Neuronal stem cell (in vitro differentiated cells): ENCODE results near the gene LPAR3.

Source experiments
- DNase-seq: peaks from one replicate; pipeline ENCODE4 v3.0.0-alpha.2; 2013; ENCODE audit warnings: low spot score
- H2AFZ ChIP-seq: one replicate; pipeline ENCODE4 v1.6.1; 2013; ENCODE audit warnings: mild to moderate bottlenecking, low read length, inconsistent platforms
- H2AK5ac ChIP-seq: 2 replicates; pipeline ENCODE4 v1.6.1; 2013; ENCODE audit warnings: low read depth, mild to moderate bottlenecking, inconsistent platforms, low read length, moderate library complexity, mixed read lengths
- H2BK120ac ChIP-seq: 2 replicates; pipeline ENCODE4 v1.6.1; 2013; ENCODE audit warnings: low read depth, mild to moderate bottlenecking, inconsistent platforms, low read length, moderate library complexity, mixed read lengths
- H2BK12ac ChIP-seq: one replicate; pipeline ENCODE4 v1.6.1; 2013; ENCODE audit warnings: low read length, inconsistent platforms
- H2BK15ac ChIP-seq: 2 replicates; pipeline ENCODE4 v1.6.1; 2013; ENCODE audit warnings: mild to moderate bottlenecking, low read length, inconsistent platforms, mixed read lengths
- H2BK5ac ChIP-seq: one replicate; pipeline ENCODE4 v1.6.1; 2013; ENCODE audit warnings: inconsistent platforms, mild to moderate bottlenecking, low read length, moderate library complexity
- H3K14ac ChIP-seq: one replicate; pipeline ENCODE4 v1.6.1; 2013; ENCODE audit warnings: low read length, inconsistent platforms
- H3K18ac ChIP-seq: 2 replicates; pipeline ENCODE4 v1.6.1; 2013; ENCODE audit warnings: low read length, inconsistent platforms
- H3K23ac ChIP-seq: 2 replicates; pipeline ENCODE4 v1.6.1; 2013; ENCODE audit warnings: low read depth, mild to moderate bottlenecking, mixed read lengths, low read length, inconsistent platforms; ENCODE audit not compliant: poor library complexity
- H3K27ac ChIP-seq: replicated peaks from 3 replicates; pipeline ENCODE4 v1.5.1; 2013; ENCODE audit warnings: low read length, inconsistent platforms
- H3K27me3 ChIP-seq, 3 experiments: 2 replicates each; pipeline ENCODE4 v1.6.1; 2013; ENCODE audit warnings: low read length in 3 of 3, mild to moderate bottlenecking in 2 of 3, inconsistent platforms in 1 of 3, low read depth in 1 of 3, mixed read lengths in 1 of 3, moderate library complexity in 1 of 3; ENCODE audit not compliant: control insufficient read depth in 3 of 3, insufficient read depth in 3 of 3
- H3K36me3 ChIP-seq, 2 donors: replicated peaks in 1 of 2; 2 replicates each; pipeline ENCODE4 v1.6.1; 2013; ENCODE audit warnings: low read length in 2 of 2; ENCODE audit not compliant: control insufficient read depth in 2 of 2, insufficient read depth in 2 of 2
- H3K4ac ChIP-seq: 2 replicates; pipeline ENCODE4 v1.6.1; 2013; ENCODE audit warnings: inconsistent platforms, mild to moderate bottlenecking, low read length, moderate library complexity
- H3K4me1 ChIP-seq, 2 donors: 1 replicate in 1 of 2; 2 replicates in 1 of 2; pipeline ENCODE4 v1.6.1; 2013; ENCODE audit warnings: low read length in 2 of 2, low read depth in 1 of 2; ENCODE audit not compliant: control insufficient read depth in 2 of 2, insufficient read depth in 1 of 2
- H3K4me2 ChIP-seq: one replicate; pipeline ENCODE4 v1.6.1; 2013; ENCODE audit warnings: mild to moderate bottlenecking, low read length, inconsistent platforms; ENCODE audit not compliant: insufficient read depth, poor library complexity, severe bottlenecking
- H3K4me3 ChIP-seq, 2 donors: 2 replicates each; pipeline ENCODE4 v1.5.1; 2013; ENCODE audit warnings: low read length in 2 of 2, mild to moderate bottlenecking in 2 of 2, inconsistent platforms in 1 of 2, moderate library complexity in 1 of 2
- H3K79me1 ChIP-seq: one replicate; pipeline ENCODE4 v1.6.1; 2013; ENCODE audit warnings: low read depth, mild to moderate bottlenecking, inconsistent platforms, low read length, moderate library complexity
- H3K9ac ChIP-seq: one replicate; pipeline ENCODE4 v1.6.1; 2013; ENCODE audit warnings: mild to moderate bottlenecking, low read depth, low read length, inconsistent platforms; ENCODE audit not compliant: poor library complexity
- H3K9me3 ChIP-seq, 2 donors: replicated peaks in 1 of 2; 2 replicates each; pipeline versions ENCODE3 to v1.6.1; 2013; ENCODE audit warnings: low read length in 2 of 2, mild to moderate bottlenecking in 2 of 2, inconsistent platforms in 1 of 2, low read depth in 1 of 2, mixed read lengths in 1 of 2, moderate library complexity in 1 of 2; ENCODE audit not compliant: control insufficient read depth in 2 of 2, insufficient read depth in 1 of 2
- H4K8ac ChIP-seq: one replicate; pipeline ENCODE4 v1.6.1; 2013; ENCODE audit warnings: low read depth, mild to moderate bottlenecking, inconsistent platforms, low read length, moderate library complexity
- H4K91ac ChIP-seq: one replicate; pipeline ENCODE4 v1.6.1; 2013; ENCODE audit warnings: low read length, low read depth, mild to moderate bottlenecking, inconsistent platforms; ENCODE audit not compliant: poor library complexity
- WGBS, 2 donors: extraction: QIAGEN DNeasy Blood & Tissue Kit; methylation state at CpG; one replicate each; pipeline ENCODE4 v1.1.7; 2013; ENCODE audit warnings: missing lambda C conversion rate in 2 of 2, mixed read lengths in 1 of 2; ENCODE audit not compliant: insufficient read length in 2 of 2, insufficient replicate concordance in 1 of 2; ENCODE audit errors: extremely low coverage in 2 of 2; 5-methylcytosine and 5-hydroxymethylcytosine counted together

Gene LPAR3

DNA sequence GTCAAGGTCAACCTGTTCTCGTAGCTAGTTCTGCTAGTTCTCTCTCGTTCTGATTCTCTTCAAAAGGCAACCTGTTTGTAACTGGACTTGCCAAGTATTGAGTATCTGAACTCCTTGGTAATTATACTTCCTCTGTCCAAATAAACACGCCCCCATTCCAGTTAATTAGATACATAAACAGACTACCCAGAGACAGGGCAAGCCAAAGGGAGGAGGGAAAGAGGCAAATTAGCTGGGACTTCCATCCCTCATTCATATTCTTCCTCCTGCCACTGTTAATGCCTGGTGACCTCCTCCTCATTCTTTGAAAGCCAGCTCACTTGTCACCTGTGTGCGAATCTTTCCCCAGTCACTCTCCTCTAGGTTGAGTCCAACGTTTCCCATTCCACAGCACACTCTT is 62.9 kb downstream of the LPAR3 start:
- DNase-seq = no peak
- Histone ChIP-seq H2BK120ac (no peak overlapping the region), H3K79me1 (no peaks in the 10 kb centered on the region), H3K27ac (no peak overlapping the region), H4K8ac (no peak overlapping the region), H2BK12ac (no peak overlapping the region), H3K14ac (no peak overlapping the region), H3K4me1 (no peaks in the 10 kb centered on the region), H2AFZ (no peak overlapping the region), H2AK5ac (no peak overlapping the region), H3K23ac (no peak overlapping the region), H3K27me3 (peaks cover 0 to 2% (median 0%) of the 10 kb centered on the region in 3 experiments), H2BK5ac (no peak overlapping the region), H3K9ac (no peak overlapping the region), H3K4me2 (no peak overlapping the region), H3K18ac (no peak overlapping the region), H3K4me3 (no peak overlapping the region), H2BK15ac (no peak overlapping the region), H3K9me3 (peaks cover 0 to 3% of the 10 kb centered on the region in 2 donors), H3K4ac (no peak overlapping the region), H3K36me3 (no peaks in the 10 kb centered on the region), H4K91ac (no peak overlapping the region)
- WGBS, 2 donors = no CpG with 5 or more reads among the region's 5 CpGs

DNA sequence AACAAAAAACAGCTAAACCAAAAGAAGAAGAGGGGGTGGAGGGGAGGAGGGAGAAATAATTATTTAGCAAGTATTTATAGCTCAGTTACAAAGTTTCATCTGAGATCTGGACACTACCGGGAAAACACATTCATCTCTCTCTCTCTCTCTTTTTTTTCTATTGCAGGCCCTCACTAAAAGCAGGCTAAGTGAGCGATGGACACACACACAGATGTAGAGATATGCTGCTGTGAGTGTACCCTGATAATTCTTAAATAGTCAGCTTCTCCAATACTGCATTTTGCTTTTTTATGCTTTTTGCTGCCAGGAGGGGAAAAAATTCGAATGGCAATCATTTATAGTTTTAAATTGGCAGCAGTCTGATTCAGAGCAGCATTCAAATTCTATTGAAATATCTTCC is 65.0 kb downstream of the LPAR3 start:
- no peak overlapping the region for H4K8ac ChIP-seq
- no peak overlapping the region for H2BK12ac ChIP-seq
- H3K18ac ChIP-seq = no peak overlapping the region
- H3K4me3 ChIP-seq = no peak overlapping the region
- no peak overlapping the region for H3K23ac ChIP-seq
- no peak overlapping the region for H3K4ac ChIP-seq
- H3K36me3 ChIP-seq = no peaks in the 10 kb centered on the region
- H2AK5ac ChIP-seq = no peak overlapping the region
- H2BK5ac ChIP-seq = no peak overlapping the region
- no peak overlapping the region for H3K27ac ChIP-seq
- no CpG with 5 or more reads among the region's 3 CpGs for WGBS, 2 donors
- H2AFZ ChIP-seq = no peak overlapping the region
- no peak overlapping the region for H4K91ac ChIP-seq
- H2BK120ac ChIP-seq = no peak overlapping the region
- H3K4me2 ChIP-seq = no peak overlapping the region
- peaks cover 0 to 3% of the 10 kb centered on the region in 2 donors for H3K9me3 ChIP-seq
- H3K79me1 ChIP-seq = no peaks in the 10 kb centered on the region
- no peaks in the 10 kb centered on the region for H3K4me1 ChIP-seq
- H3K14ac ChIP-seq = no peak overlapping the region
- H3K27me3 ChIP-seq = peaks cover 0 to 2% (median 0%) of the 10 kb centered on the region in 3 experiments
- DNase-seq = no peak
- no peak overlapping the region for H3K9ac ChIP-seq
- no peak overlapping the region for H2BK15ac ChIP-seq

DNA sequence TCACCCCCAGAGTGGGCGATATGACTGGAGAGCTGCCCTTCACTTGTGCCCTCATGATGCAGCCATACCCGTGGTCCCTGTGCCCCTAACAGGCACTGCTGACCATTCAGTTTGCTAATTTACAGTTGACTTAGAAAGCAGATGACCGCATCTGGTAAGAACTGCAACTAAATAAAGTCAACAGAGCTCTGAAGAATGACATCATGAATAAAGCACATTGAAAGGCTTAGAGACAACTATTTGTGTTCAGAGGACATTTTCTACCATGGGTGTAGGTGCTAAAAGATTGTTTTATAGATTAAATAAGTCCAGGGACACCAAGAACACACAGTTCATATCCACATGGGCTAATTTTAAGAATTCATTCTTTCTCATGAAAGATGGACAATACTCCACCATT is 65.5 kb downstream of the LPAR3 start:
- no peak for DNase-seq
- no CpG with 5 or more reads among the region's 3 CpGs for WGBS, 2 donors
- Histone ChIP-seq H2BK5ac (no peak overlapping the region), H3K4me2 (no peak overlapping the region), H3K23ac (no peak overlapping the region), H3K18ac (no peak overlapping the region), H3K27ac (no peak overlapping the region), H3K4ac (no peak overlapping the region), H2AFZ (no peak overlapping the region), H3K79me1 (no peaks in the 10 kb centered on the region), H4K8ac (no peak overlapping the region), H3K9me3 (peaks cover 0 to 3% of the 10 kb centered on the region in 2 donors), H2AK5ac (no peak overlapping the region), H4K91ac (no peak overlapping the region), H3K4me1 (no peaks in the 10 kb centered on the region), H2BK12ac (no peak overlapping the region), H3K14ac (no peak overlapping the region), H3K36me3 (no peaks in the 10 kb centered on the region), H2BK15ac (no peak overlapping the region), H3K9ac (no peak overlapping the region), H3K27me3 (peaks cover 0 to 2% (median 0%) of the 10 kb centered on the region in 3 experiments), H2BK120ac (no peak overlapping the region), H3K4me3 (no peak overlapping the region)

DNA sequence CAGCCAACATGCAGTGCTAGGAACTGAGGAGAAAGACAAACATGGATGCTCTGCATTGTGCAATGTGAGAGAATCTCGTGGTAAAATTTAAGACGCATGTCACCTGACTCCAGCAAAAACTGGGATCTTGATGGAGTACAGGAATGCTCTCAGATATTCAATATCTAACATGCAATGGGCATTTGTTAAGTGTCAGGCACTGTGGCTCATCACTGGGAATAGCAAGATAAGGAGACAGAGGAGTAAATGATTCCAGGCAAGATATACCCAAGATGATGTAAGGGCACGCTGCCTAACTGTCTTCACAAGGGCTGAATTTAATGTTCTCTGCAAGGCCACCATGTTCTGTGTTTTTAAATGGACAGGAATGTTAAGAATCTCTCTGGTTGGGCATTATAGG is 67.8 kb downstream of the LPAR3 start:
- Histone ChIP-seq H2BK12ac (no peak overlapping the region), H3K36me3 (no peaks in the 10 kb centered on the region), H2AK5ac (no peak overlapping the region), H2AFZ (no peak overlapping the region), H3K18ac (no peak overlapping the region), H3K27me3 (peaks cover 0 to 2% (median 0%) of the 10 kb centered on the region in 3 experiments), H3K14ac (no peak overlapping the region), H3K4me3 (no peak overlapping the region), H3K4ac (no peak overlapping the region), H2BK5ac (no peak overlapping the region), H3K4me1 (peaks cover 0 to 3% of the 10 kb centered on the region in 2 donors), H3K23ac (no peak overlapping the region), H2BK15ac (no peak overlapping the region), H3K9me3 (no peaks in the 10 kb centered on the region), H3K27ac (no peak overlapping the region), H2BK120ac (no peak overlapping the region), H4K8ac (no peak overlapping the region), H3K4me2 (no peak overlapping the region), H3K9ac (no peak overlapping the region), H4K91ac (no peak overlapping the region), H3K79me1 (no peaks in the 10 kb centered on the region)
- no CpG with 5 or more reads among the region's 3 CpGs for WGBS, 2 donors
- DNase-seq = no peak
